ENCODE measurements around the gene ARIH1. TPM values are rescaled to one million over a fixed set of nuclear protein-coding genes. Genes with fewer than 3 reads are reported as not detected.
A peak's percentile ranks its signal among the peaks of the same experiment; 100 is the strongest.

The ARIH1 gene
- total RNA-seq, 1 experiment from 2014 or later = 64.8 TPM

DNA sequence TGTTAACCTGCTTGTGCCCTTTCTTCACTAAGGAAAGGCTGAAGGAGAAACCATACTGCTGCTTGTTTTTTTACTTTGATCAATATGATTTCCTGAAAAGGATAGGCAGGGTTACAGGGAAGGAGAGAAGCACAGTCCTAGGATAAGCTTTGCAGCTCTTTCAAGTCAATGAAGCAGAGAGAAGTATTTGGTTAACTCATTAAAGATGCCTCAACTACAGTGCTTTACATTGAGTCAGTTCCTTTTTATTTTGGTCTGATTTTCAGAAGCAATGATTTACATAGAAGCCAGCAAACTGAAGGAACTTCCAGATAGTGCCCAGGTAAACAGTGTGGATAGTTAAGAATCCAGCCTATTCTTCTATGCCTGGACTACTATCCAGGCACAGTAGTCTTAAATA, 64.8 kb downstream of the ARIH1 start:
- Histone ChIP-seq H3K36me3 (peaks cover 4% of the 10 kb centered on the region), H3K9me3 (replicated peaks) (0 out of 2 replicates have a peak, but pooled peaks cover 5% of the 10 kb centered on the region), H3K27me3 (no peaks in the 10 kb centered on the region), H3K4me1 (peaks cover 10% of the 10 kb centered on the region), H3K4me3 (no peak overlapping the region), H3K27ac (no peak overlapping the region)
- no peak for DNase-seq

DNA sequence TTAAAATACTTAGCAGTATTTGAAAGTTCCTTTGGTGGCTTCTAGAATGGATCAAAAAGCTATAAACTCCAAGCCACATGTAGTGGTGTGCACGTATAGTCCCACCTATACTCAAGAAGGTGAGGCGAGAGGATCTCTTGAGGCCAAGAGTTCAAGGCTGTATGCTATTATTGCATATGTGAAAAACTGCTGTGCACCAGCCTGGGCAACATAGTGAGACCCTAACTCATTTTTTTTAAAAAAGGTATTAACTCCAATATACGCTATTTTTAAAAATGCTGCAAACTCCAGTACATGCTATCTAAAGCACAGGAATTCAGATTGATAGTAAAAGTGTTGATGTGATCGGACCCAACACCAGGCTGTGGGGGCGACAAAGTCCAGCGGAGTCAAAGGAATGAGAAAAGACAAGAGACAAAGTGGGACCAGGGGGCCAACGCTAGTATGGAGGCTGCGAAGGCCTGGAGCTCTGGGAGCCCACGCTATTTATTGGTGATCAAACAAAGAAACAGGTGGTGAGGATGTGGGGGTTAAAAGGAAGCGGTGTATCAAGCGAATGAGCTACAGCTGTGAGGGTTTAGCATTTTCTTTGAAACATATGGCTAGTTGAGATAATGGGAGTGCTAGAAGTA, 66.6 kb downstream of the ARIH1 start:
- peaks cover 15% of the 10 kb centered on the region for H3K36me3 ChIP-seq
- no peak overlapping the region for H3K4me3 ChIP-seq
- 0 out of 2 replicates have a peak, but pooled peaks cover 5% of the 10 kb centered on the region for H3K9me3 ChIP-seq (replicated peaks)
- DNase-seq = peak; percentile 19 to 22
- no peaks in the 10 kb centered on the region for H3K27me3 ChIP-seq
- H3K27ac ChIP-seq = no peak overlapping the region
- peaks cover 10% of the 10 kb centered on the region for H3K4me1 ChIP-seq

- peaks cover 5% of the 10 kb centered on the region for H3K4me1 ChIP-seq
- no peak overlapping the region for H3K27ac ChIP-seq
- H3K36me3 ChIP-seq = peaks cover 15% of the 10 kb centered on the region
- H3K27me3 ChIP-seq = no peaks in the 10 kb centered on the region
- 0 out of 2 replicates have a peak, but pooled peaks cover 5% of the 10 kb centered on the region for H3K9me3 ChIP-seq (replicated peaks)
- no peak overlapping the region for H3K4me3 ChIP-seq
- no peak for DNase-seq
These were observed 67.5 kb downstream of the ARIH1 start for GRCh38 chr15:72541674-72542073.

DNA sequence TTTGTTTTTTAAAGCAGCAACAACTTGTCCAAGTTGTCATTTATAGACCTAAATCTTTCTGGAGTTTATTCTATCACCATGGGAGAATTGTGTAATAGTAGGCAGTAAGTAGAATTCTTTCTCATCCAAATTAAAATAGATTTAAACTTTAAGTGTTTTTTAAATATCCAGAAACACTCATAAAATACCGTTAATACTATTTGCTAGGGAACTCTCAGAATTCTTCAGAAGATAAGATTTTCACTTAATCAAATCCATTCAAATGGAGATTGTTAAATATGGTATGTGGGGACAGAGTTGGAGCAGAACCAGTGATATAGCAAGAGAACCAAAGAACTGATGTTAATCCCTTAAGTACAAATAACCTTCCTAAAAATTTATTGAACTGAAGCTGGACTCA, 71.0 kb downstream of the ARIH1 start:
- no peaks in the 10 kb centered on the region for H3K4me1 ChIP-seq
- H3K27me3 ChIP-seq = no peaks in the 10 kb centered on the region
- 0 out of 2 replicates have a peak, but pooled peaks cover 5% of the 10 kb centered on the region for H3K9me3 ChIP-seq (replicated peaks)
- no peak for DNase-seq
- no peak overlapping the region for H3K4me3 ChIP-seq
- H3K27ac ChIP-seq = no peak overlapping the region
- peaks cover 11% of the 10 kb centered on the region for H3K36me3 ChIP-seq

GRCh38 chr15:72554471-72555425, 80.6 kb downstream of the ARIH1 start:
- Histone ChIP-seq H3K36me3 (peaks cover 28% of the 10 kb centered on the region), H3K4me3 (no peak overlapping the region), H3K27ac (no peak overlapping the region), H3K9me3 (replicated peaks) (no peaks in the 10 kb centered on the region), H3K4me1 (no peaks in the 10 kb centered on the region), H3K27me3 (no peaks in the 10 kb centered on the region)
- no peak for DNase-seq

DNA sequence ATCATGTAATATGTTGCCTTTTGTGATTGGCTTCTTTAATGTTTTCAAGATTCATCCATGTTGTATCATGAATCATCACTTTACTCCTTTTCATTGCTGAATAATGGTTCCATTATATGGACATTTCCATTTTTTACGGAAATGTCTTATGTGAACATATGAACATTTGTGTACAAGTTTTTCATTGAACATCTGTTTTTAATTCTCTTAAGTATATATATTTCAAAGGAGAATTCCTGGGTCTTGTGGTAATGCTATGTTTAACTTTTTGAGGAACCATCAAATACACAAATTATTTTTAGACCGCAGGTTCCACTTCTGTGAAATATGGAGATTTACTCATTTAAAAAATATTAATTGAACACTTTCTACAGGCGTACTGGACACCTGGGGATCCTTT, 85.7 kb downstream of the ARIH1 start:
- Histone ChIP-seq H3K27me3 (no peaks in the 10 kb centered on the region), H3K9me3 (replicated peaks) (no peaks in the 10 kb centered on the region), H3K4me1 (no peaks in the 10 kb centered on the region), H3K4me3 (no peak overlapping the region), H3K36me3 (peaks cover 38% of the 10 kb centered on the region), H3K27ac (no peak overlapping the region)
- DNase-seq = no peak

GRCh38 chr15:72560458-72560857, 86.3 kb downstream of the ARIH1 start:
- no peak overlapping the region for H3K4me3 ChIP-seq
- no peaks in the 10 kb centered on the region for H3K9me3 ChIP-seq (replicated peaks)
- H3K27me3 ChIP-seq = no peaks in the 10 kb centered on the region
- no peak overlapping the region for H3K27ac ChIP-seq
- DNase-seq = no peak
- no peaks in the 10 kb centered on the region for H3K4me1 ChIP-seq
- peaks cover 44% of the 10 kb centered on the region for H3K36me3 ChIP-seq

GRCh38 chr15:72562386-72562785, 88.3 kb downstream of the ARIH1 start:
- Histone ChIP-seq H3K4me1 (no peaks in the 10 kb centered on the region), H3K27me3 (no peaks in the 10 kb centered on the region), H3K9me3 (replicated peaks) (no peaks in the 10 kb centered on the region), H3K4me3 (no peak overlapping the region), H3K27ac (no peak overlapping the region), H3K36me3 (peaks cover 43% of the 10 kb centered on the region)
- DNase-seq = no peak

DNA sequence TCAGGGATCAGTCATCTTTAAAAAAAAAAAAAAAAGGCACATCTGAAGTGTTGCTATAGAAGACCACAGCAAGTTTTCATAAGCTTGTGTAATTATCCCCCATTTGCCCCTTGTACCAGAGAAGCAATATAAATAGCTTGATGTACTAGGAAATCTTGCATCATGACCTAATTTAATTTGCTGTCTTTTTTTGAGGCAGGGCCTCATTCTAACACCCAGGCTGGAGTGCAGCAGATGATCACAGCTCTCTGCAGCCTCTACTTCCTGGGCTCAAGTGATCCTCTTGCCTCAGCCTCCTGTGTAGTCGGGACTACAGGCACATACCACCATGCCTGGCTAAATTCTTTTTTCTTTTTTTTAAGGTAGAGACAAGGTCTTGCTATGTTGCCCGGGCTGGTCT, 88.7 kb downstream of the ARIH1 start:
- no peaks in the 10 kb centered on the region for H3K27me3 ChIP-seq
- no peak overlapping the region for H3K4me3 ChIP-seq
- H3K36me3 ChIP-seq = peaks cover 43% of the 10 kb centered on the region
- DNase-seq = no peak
- H3K9me3 ChIP-seq (replicated peaks) = no peaks in the 10 kb centered on the region
- H3K4me1 ChIP-seq = no peaks in the 10 kb centered on the region
- no peak overlapping the region for H3K27ac ChIP-seq

DNA sequence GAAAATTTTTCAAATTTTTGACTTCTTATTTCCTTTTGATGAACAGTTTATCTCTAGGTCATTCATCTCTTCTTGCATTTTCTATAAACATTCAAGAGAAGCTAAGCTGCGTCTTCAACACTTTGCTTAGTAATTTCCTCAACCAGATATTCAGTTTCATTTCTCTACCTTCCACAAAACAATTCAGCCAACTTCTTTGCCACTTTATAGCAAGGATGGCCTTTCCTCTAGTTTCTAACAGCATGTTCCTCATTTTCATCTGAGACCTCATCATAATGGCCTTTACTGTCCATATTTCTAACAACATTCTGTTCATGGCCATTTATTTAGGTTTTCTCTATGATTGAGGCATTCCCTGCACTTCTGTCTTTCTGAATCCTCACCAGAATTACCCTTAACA, 90.0 kb downstream of the ARIH1 start:
- no peak for DNase-seq
- Histone ChIP-seq H3K36me3 (peaks cover 35% of the 10 kb centered on the region), H3K27ac (no peak overlapping the region), H3K4me1 (no peaks in the 10 kb centered on the region), H3K4me3 (no peak overlapping the region), H3K27me3 (no peaks in the 10 kb centered on the region), H3K9me3 (replicated peaks) (no peaks in the 10 kb centered on the region)

DNA sequence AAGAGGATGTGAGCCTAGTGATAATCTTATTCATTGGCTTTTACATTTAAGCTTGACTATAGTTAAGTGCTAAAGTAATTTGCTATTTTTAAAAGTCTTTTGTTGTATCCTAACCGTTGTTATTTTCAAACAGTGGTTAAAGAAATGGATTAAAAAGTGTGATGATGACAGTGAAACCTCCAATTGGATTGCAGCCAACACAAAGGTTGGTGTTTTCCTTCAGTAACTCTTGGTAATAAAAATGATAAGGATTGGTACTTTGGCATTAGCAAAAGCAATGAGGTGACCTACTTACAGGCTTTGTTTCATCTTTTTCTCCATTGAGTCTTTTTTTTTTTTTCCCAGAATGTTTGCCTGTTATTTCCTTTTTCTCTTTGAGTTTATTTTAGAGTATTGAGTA, 92.8 kb downstream of the ARIH1 start:
- H3K27me3 ChIP-seq = no peaks in the 10 kb centered on the region
- no peaks in the 10 kb centered on the region for H3K9me3 ChIP-seq (replicated peaks)
- H3K4me3 ChIP-seq = no peak overlapping the region
- H3K27ac ChIP-seq = no peak overlapping the region
- no peak for DNase-seq
- H3K36me3 ChIP-seq = peaks cover 51% of the 10 kb centered on the region
- H3K4me1 ChIP-seq = no peaks in the 10 kb centered on the region

DNA sequence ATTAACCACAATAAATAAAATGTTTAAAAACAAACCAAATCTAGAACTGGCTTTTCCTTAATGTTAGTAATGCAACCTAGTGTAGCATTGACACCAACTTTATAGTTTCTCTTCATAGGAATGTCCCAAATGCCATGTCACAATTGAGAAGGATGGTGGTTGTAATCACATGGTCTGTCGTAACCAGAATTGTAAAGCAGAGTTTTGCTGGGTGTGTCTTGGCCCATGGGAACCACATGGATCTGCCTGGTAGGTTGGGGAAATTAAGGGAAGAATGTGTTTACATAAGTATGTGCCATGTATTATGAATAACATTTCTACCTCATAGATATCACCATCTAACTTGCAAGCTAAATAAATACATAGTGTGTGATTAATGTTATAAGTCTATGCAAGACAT, 95.9 kb downstream of the ARIH1 start:
- H3K36me3 ChIP-seq = peaks cover 58% of the 10 kb centered on the region
- H3K27me3 ChIP-seq = no peaks in the 10 kb centered on the region
- no peak for DNase-seq

DNA sequence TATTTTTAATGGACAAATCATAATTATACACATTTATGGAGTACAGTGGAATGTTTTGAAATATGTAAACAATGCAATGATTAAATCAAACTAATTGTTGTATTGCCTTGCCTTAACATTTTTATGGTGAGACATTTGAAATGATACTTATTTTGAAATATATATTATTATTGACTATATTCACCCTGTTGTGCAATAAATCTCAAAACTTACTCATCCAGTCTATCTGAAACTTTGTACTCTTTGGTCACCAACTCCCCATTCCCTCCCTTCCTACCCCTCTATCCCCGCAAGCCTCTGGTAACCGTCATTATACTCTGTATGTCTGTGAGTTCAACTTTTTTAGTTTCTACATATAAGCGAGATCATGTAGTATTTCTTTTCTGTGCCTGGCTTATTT, 105.7 kb downstream of the ARIH1 start:
- Histone ChIP-seq H3K4me1 (no peaks in the 10 kb centered on the region), H3K9me3 (replicated peaks) (peaks cover 7% of the 10 kb centered on the region), H3K4me3 (no peak overlapping the region), H3K27me3 (no peaks in the 10 kb centered on the region), H3K27ac (no peak overlapping the region), H3K36me3 (peaks cover 65% of the 10 kb centered on the region)
- DNase-seq = no peak

More for the DNA sequence above, 95.9 kb downstream of the ARIH1 start:
- no peaks in the 10 kb centered on the region for H3K9me3 ChIP-seq (replicated peaks)
- no peaks in the 10 kb centered on the region for H3K4me1 ChIP-seq
- H3K4me3 ChIP-seq = no peak overlapping the region
- H3K27ac ChIP-seq = no peak overlapping the region

- Histone ChIP-seq H3K27ac (no peak overlapping the region), H3K9me3 (replicated peaks) (peaks cover 5% of the 10 kb centered on the region; the same call in 1 of the 2 replicates), H3K27me3 (no peaks in the 10 kb centered on the region), H3K4me3 (no peak overlapping the region), H3K4me1 (no peaks in the 10 kb centered on the region), H3K36me3 (peaks cover 59% of the 10 kb centered on the region)
- DNase-seq = no peak
These were observed 109.9 kb downstream of the ARIH1 start for GRCh38 chr15:72584006-72584405.

- no peaks in the 10 kb centered on the region for H3K4me1 ChIP-seq
- H3K27me3 ChIP-seq = no peaks in the 10 kb centered on the region
- H3K4me3 ChIP-seq = no peak overlapping the region
- no peaks in the 10 kb centered on the region for H3K9me3 ChIP-seq (replicated peaks)
- H3K27ac ChIP-seq = no peak overlapping the region
- DNase-seq = no peak
- peaks cover 51% of the 10 kb centered on the region for H3K36me3 ChIP-seq
These were observed 110.9 kb downstream of the ARIH1 start for GRCh38 chr15:72585025-72585424.
